Dermis microvascular lymphatic vessel endothelial cell (primary cell): Measurements from ENCODE around the gene KIRREL3. TPM values are rescaled to one million over a fixed set of nuclear protein-coding genes. Genes with fewer than 3 reads are reported as not detected.

Source experiments
- DNase-seq, 2 donors: peaks; one replicate each; pipeline versions ENCODE4 v3.0.0 to v3.0.0-alpha.2; 2010; ENCODE audit warnings: low read depth in 2 of 2
- total RNA-seq: library from RNA; depleted of rRNA; stranded (reverse); fragments of >200 nt; gene quantifications from 2 replicates; pipeline ENCODE4 v1.2.1, GENCODE V29; 2014

Gene KIRREL3
- total RNA-seq, 1 donor from 2014 or later = not detected

- DNase-seq = no peak
Observed at GRCh38 chr11:126997196-126997595, 3.4 kb downstream of the KIRREL3 start.

GRCh38 chr11:126996036-126996804 is 4.3 kb downstream of the KIRREL3 start:
- no peak for DNase-seq

GRCh38 chr11:126993599-126993998 is 7.0 kb downstream of the KIRREL3 start:
- DNase-seq = no peak

- no peak for DNase-seq
Observed at GRCh38 chr11:126992804-126993111, 7.8 kb downstream of the KIRREL3 start.

GRCh38 chr11:126992065-126992803 is 8.3 kb downstream of the KIRREL3 start:
- no peak for DNase-seq

GRCh38 chr11:126991596-126991995 is 9.0 kb downstream of the KIRREL3 start:
- DNase-seq = no peak

GRCh38 chr11:126990716-126991480 is 9.7 kb downstream of the KIRREL3 start:
- DNase-seq = no peak

- DNase-seq = peak; percentile 20 to 52
Observed at GRCh38 chr11:126989942-126990715, 10.4 kb downstream of the KIRREL3 start.

- DNase-seq = no peak
Observed at GRCh38 chr11:126988655-126989054, 11.9 kb downstream of the KIRREL3 start.

GRCh38 chr11:126981635-126982034 is 18.9 kb downstream of the KIRREL3 start:
- no peak for DNase-seq

- DNase-seq = no peak
Observed at GRCh38 chr11:126978911-126979310, 21.7 kb downstream of the KIRREL3 start.

- no peak for DNase-seq
Observed at GRCh38 chr11:126978165-126978564, 22.4 kb downstream of the KIRREL3 start.

- DNase-seq = no peak
Observed at GRCh38 chr11:126973051-126973450, 27.5 kb downstream of the KIRREL3 start.

- no peak for DNase-seq
Observed at GRCh38 chr11:126971305-126971704, 29.3 kb downstream of the KIRREL3 start.

- DNase-seq = no peak
Observed at GRCh38 chr11:126969865-126970479, 30.6 kb downstream of the KIRREL3 start.

- DNase-seq = no peak
Observed at GRCh38 chr11:126968915-126969314, 31.7 kb downstream of the KIRREL3 start.

GRCh38 chr11:126965331-126965730 is 35.2 kb downstream of the KIRREL3 start:
- DNase-seq = no peak

GRCh38 chr11:126963603-126964363 is 36.8 kb downstream of the KIRREL3 start:
- DNase-seq = no peak

- no peak for DNase-seq
Observed at GRCh38 chr11:126963115-126963514, 37.5 kb downstream of the KIRREL3 start.

- no peak for DNase-seq
Observed at GRCh38 chr11:126959700-126960099, 40.9 kb downstream of the KIRREL3 start.
